ENCODE measurements around the gene GULP1.

GRCh38 chr2:188475945-188476344, 184.3 kb downstream of the GULP1 start:
- TF ChIP-seq CEBPB (IDR thresholded peaks at IDR 0.05) (no peak), EP300 (IDR thresholded peaks at IDR 0.05; ENCODE audit: borderline replicate concordance) (no peak), YY1 (IDR thresholded peaks at IDR 0.05; ENCODE audit: low read depth) (no peak), TAF1 (IDR thresholded peaks at IDR 0.05; ENCODE audit: low read depth) (no peak), RAD21 (IDR thresholded peaks at IDR 0.05; ENCODE audit: low read depth) (no peak), ZBTB7A (IDR thresholded peaks at IDR 0.05; ENCODE audit: low read depth) (no peak), TEAD4 (IDR thresholded peaks at IDR 0.05) (no peak), MAX (IDR thresholded peaks at IDR 0.05) (no peak), NFIC (IDR thresholded peaks at IDR 0.05) (no peak; the same call in 1 of the 2 replicates), CREB1 (IDR thresholded peaks at IDR 0.05; ENCODE audit: low read depth) (no peak)
- TF ChIP-seq, protein P1, sequence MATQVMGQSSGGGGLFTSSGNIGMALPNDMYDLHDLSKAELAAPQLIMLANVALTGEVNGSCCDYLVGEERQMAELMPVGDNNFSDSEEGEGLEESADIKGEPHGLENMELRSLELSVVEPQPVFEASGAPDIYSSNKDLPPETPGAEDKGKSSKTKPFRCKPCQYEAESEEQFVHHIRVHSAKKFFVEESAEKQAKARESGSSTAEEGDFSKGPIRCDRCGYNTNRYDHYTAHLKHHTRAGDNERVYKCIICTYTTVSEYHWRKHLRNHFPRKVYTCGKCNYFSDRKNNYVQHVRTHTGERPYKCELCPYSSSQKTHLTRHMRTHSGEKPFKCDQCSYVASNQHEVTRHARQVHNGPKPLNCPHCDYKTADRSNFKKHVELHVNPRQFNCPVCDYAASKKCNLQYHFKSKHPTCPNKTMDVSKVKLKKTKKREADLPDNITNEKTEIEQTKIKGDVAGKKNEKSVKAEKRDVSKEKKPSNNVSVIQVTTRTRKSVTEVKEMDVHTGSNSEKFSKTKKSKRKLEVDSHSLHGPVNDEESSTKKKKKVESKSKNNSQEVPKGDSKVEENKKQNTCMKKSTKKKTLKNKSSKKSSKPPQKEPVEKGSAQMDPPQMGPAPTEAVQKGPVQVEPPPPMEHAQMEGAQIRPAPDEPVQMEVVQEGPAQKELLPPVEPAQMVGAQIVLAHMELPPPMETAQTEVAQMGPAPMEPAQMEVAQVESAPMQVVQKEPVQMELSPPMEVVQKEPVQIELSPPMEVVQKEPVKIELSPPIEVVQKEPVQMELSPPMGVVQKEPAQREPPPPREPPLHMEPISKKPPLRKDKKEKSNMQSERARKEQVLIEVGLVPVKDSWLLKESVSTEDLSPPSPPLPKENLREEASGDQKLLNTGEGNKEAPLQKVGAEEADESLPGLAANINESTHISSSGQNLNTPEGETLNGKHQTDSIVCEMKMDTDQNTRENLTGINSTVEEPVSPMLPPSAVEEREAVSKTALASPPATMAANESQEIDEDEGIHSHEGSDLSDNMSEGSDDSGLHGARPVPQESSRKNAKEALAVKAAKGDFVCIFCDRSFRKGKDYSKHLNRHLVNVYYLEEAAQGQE (IDR thresholded peaks at IDR 0.05; ENCODE audit: low read depth): no peak
- TF ChIP-seq, protein P2, sequence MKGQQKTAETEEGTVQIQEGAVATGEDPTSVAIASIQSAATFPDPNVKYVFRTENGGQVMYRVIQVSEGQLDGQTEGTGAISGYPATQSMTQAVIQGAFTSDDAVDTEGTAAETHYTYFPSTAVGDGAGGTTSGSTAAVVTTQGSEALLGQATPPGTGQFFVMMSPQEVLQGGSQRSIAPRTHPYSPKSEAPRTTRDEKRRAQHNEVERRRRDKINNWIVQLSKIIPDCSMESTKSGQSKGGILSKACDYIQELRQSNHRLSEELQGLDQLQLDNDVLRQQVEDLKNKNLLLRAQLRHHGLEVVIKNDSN (IDR thresholded peaks at IDR 0.05): no peak

All from Ishikawa (cell line).